ENCODE results near the gene PRRX1.

- TF ChIP-seq YY1 (IDR thresholded peaks at IDR 0.05; ENCODE audit: insufficient read depth, insufficient replicate concordance, low read depth, low read length): no peak
- TF ChIP-seq CTCF (CRISPR knock-in tag; IDR thresholded peaks at IDR 0.05): no peak
- no peak for TF ChIP-seq NFIC (IDR thresholded peaks at IDR 0.05; ENCODE audit: low read length)
- TF ChIP-seq RFXANK (CRISPR knock-in tag; IDR thresholded peaks at IDR 0.05): no peak
- no peak for TF ChIP-seq SMC3 (IDR thresholded peaks at IDR 0.05; ENCODE audit: low read length)
- no peak for TF ChIP-seq ZFP62 (CRISPR knock-in tag; IDR thresholded peaks at IDR 0.05)
- no peak for TF ChIP-seq MYC (CRISPR knock-in tag; IDR thresholded peaks at IDR 0.05; ENCODE audit: borderline replicate concordance)
- no peak for TF ChIP-seq SMAD1 (CRISPR knock-in tag; IDR thresholded peaks at IDR 0.05; ENCODE audit: borderline replicate concordance, low read depth)
Measured at GRCh38 chr1:170691258-170691657, 27.3 kb downstream of the PRRX1 start.

All from HepG2 (cell line).